Upper lobe of left lung (tissue), 6 donors: ENCODE measurements around the gene L3MBTL3. TPM values are rescaled to one million over a fixed set of nuclear protein-coding genes. Genes with fewer than 3 reads are reported as not detected.

ENCODE experiments used
- ATAC-seq, 2 donors: fragments of 200-7000 bp; cut with Tn5 transposase; one replicate each; pipeline ENCODE4 v1.9.1; 2022; ENCODE audit warnings: mild to moderate bottlenecking in 2 of 2, moderate library complexity in 2 of 2; ENCODE audit not compliant: low FRiP score in 2 of 2
- DNase-seq, 2 donors: peaks; one replicate each; pipeline ENCODE4 v3.0.0-alpha.2; 2019 to 2020
- H3K27ac ChIP-seq, 4 donors: fragments of 200-600 bp; sonication (generic); one replicate each; pipeline ENCODE4 v1.5.1; 2016 to 2019
- H3K27me3 ChIP-seq, 4 donors: fragments of 200-600 bp; sonication (generic); one replicate each; pipeline ENCODE4 v1.5.1; 2017 to 2019
- H3K36me3 ChIP-seq, 4 donors: fragments of 200-600 bp; sonication (generic); one replicate each; pipeline ENCODE4 v1.5.1; 2016 to 2019
- H3K4me1 ChIP-seq, 4 donors: fragments of 200-600 bp; sonication (generic); one replicate each; pipeline ENCODE4 v1.5.1; 2018 to 2019
- H3K4me3 ChIP-seq, 4 donors: fragments of 200-600 bp; sonication (generic); one replicate each; pipeline ENCODE4 v1.5.1; 2017 to 2019; ENCODE audit warnings: mild to moderate bottlenecking in 2 of 4, moderate library complexity in 1 of 4
- H3K9me3 ChIP-seq, 4 donors: fragments of 200-600 bp; sonication (generic); one replicate each; pipeline ENCODE4 v1.5.1; 2018 to 2019
- CTCF ChIP-seq, 6 experiments: fragments of 450-650 bp in 4 of 6; fragments of 200-600 bp in 2 of 6; sonication (generic) in 2 of 6; IDR thresholded peaks; one replicate each; pipeline ENCODE4 v1.5.1; 2016 to 2019; ENCODE audit warnings: antibody characterized with exemption in 6 of 6
- EP300 ChIP-seq, 4 donors: sonication (generic); formaldehyde crosslinking; IDR thresholded peaks; one replicate each; pipeline ENCODE4 v1.5.1; 2017; ENCODE audit warnings: antibody characterized with exemption in 4 of 4, control low read depth in 2 of 4
- POLR2A ChIP-seq, 4 donors: fragments of 450-650 bp; IDR thresholded peaks; one replicate each; pipeline ENCODE4 v1.5.1; 2016 to 2017; ENCODE audit warnings: antibody characterized with exemption in 4 of 4, mild to moderate bottlenecking in 2 of 4
- POLR2AphosphoS5 ChIP-seq, 2 donors: sonication (generic); formaldehyde crosslinking; IDR thresholded peaks; one replicate each; pipeline ENCODE4 v1.5.1; 2017; ENCODE audit warnings: antibody characterized with exemption in 2 of 2
- WGBS, 2 donors: methylation state at CpG; one replicate each; pipeline ENCODE4 v1.1.5; 2017 to 2018; 5-methylcytosine and 5-hydroxymethylcytosine counted together
- total RNA-seq, 6 donors: library from RNA; depleted of rRNA in 4 of 6; stranded (reverse); fragments of >200 nt in 4 of 6; gene quantifications; one replicate each; pipeline versions ENCODE4 v1.1.0 to v1.2.1, GENCODE V29; 2016 to 2021
- donor health status: DM: no; HTN: no; CAD: no; lungs with moderate emphysema.
- donor health status: DM: no; HTN: yes; CAD: no; lungs with severe emphysema.

Gene L3MBTL3
- total RNA-seq, 6 donors from 2014 or later = 3.2 to 9.3 (median 6.5) TPM

GRCh38 chr6:130152908-130153510 lies 134.6 kb downstream of the L3MBTL3 start:
- Histone ChIP-seq H3K27me3 (no peaks in the 10 kb centered on the region), H3K36me3 (no peaks in the 10 kb centered on the region), H3K4me3 (no peak overlapping the region), H3K4me1 (no peaks in the 10 kb centered on the region), H3K27ac (no peak overlapping the region), H3K9me3 (no peaks in the 10 kb centered on the region)
- TF ChIP-seq CTCF (IDR thresholded peaks at IDR 0.05) (no peak), POLR2A (IDR thresholded peaks at IDR 0.05) (no peak)
- ATAC-seq = no peak
- no peak for DNase-seq
- 92 to 93% methylated on average over 6 of the region's 6 CpGs for WGBS, 2 donors

GRCh38 chr6:130156908-130157307 lies 138.5 kb downstream of the L3MBTL3 start:
- ATAC-seq (no peak), DNase-seq (no peak)
- Histone ChIP-seq H3K36me3 (no peaks in the 10 kb centered on the region), H3K27ac (no peak overlapping the region), H3K9me3 (peaks cover 0 to 4% (median 0%) of the 10 kb centered on the region in 4 donors), H3K4me3 (no peak overlapping the region), H3K4me1 (no peaks in the 10 kb centered on the region), H3K27me3 (no peaks in the 10 kb centered on the region)
- WGBS, 2 donors = 90 to 95% methylated on average over 5 of the region's 5 CpGs
- TF ChIP-seq POLR2A (IDR thresholded peaks at IDR 0.05) = no peak
- no peak for TF ChIP-seq POLR2AphosphoS5 (IDR thresholded peaks at IDR 0.05)
- TF ChIP-seq CTCF (IDR thresholded peaks at IDR 0.05) = no peak
- no peak for TF ChIP-seq EP300 (IDR thresholded peaks at IDR 0.05)

- DNase-seq (no peak), ATAC-seq (no peak)
- TF ChIP-seq POLR2AphosphoS5 (IDR thresholded peaks at IDR 0.05) (no peak), POLR2A (IDR thresholded peaks at IDR 0.05) (no peak), EP300 (IDR thresholded peaks at IDR 0.05) (no peak), CTCF (IDR thresholded peaks at IDR 0.05) (no peak)
- H3K27me3 ChIP-seq = no peaks in the 10 kb centered on the region
- WGBS, 2 donors = 88 to 93% methylated on average over 2 of the region's 2 CpGs
- no peak overlapping the region for H3K4me3 ChIP-seq
- peaks cover 0 to 4% (median 0%) of the 10 kb centered on the region in 4 donors for H3K9me3 ChIP-seq
- H3K36me3 ChIP-seq = no peaks in the 10 kb centered on the region
- H3K4me1 ChIP-seq = no peaks in the 10 kb centered on the region
- H3K27ac ChIP-seq = no peak overlapping the region
Observed at GRCh38 chr6:130158056-130158455, 139.7 kb downstream of the L3MBTL3 start.

GRCh38 chr6:130158548-130158947 lies 140.2 kb downstream of the L3MBTL3 start:
- H3K4me3 ChIP-seq = no peak overlapping the region
- H3K27ac ChIP-seq = no peak overlapping the region
- ATAC-seq (no peak), DNase-seq (no peak)
- TF ChIP-seq EP300 (IDR thresholded peaks at IDR 0.05) (no peak), CTCF (IDR thresholded peaks at IDR 0.05) (no peak), POLR2AphosphoS5 (IDR thresholded peaks at IDR 0.05) (no peak), POLR2A (IDR thresholded peaks at IDR 0.05) (no peak)
- peaks cover 0 to 4% (median 0%) of the 10 kb centered on the region in 4 donors for H3K9me3 ChIP-seq
- no peaks in the 10 kb centered on the region for H3K36me3 ChIP-seq
- H3K4me1 ChIP-seq = no peaks in the 10 kb centered on the region
- 94 to 96% methylated on average over 4 of the region's 4 CpGs for WGBS, 2 donors
- H3K27me3 ChIP-seq = no peaks in the 10 kb centered on the region

GRCh38 chr6:130159956-130160355 lies 141.6 kb downstream of the L3MBTL3 start:
- H3K27me3 ChIP-seq = no peaks in the 10 kb centered on the region
- H3K4me1 ChIP-seq = no peaks in the 10 kb centered on the region
- H3K9me3 ChIP-seq = peaks cover 0 to 4% (median 0%) of the 10 kb centered on the region in 4 donors
- H3K27ac ChIP-seq = no peak overlapping the region
- H3K4me3 ChIP-seq = no peak overlapping the region
- ATAC-seq (no peak), DNase-seq (no peak)
- TF ChIP-seq CTCF (IDR thresholded peaks at IDR 0.05) (no peak), EP300 (IDR thresholded peaks at IDR 0.05) (no peak), POLR2A (IDR thresholded peaks at IDR 0.05) (no peak), POLR2AphosphoS5 (IDR thresholded peaks at IDR 0.05) (no peak)
- WGBS, 2 donors = 42 to 54% methylated on average over 3 of the region's 3 CpGs
- no peaks in the 10 kb centered on the region for H3K36me3 ChIP-seq
